GM21825 (cell line): ENCODE results near the gene VSTM2B.
A peak's percentile ranks its signal among the peaks of the same experiment; 100 is the strongest.

Source experiments
- ATAC-seq: cut with Tn5 transposase; IDR thresholded peaks from one replicate; pipeline ENCODE4 v1.9.1; 2021; ENCODE audit warnings: mild to moderate bottlenecking, moderate library complexity; ENCODE audit not compliant: unreplicated experiment

Gene VSTM2B

GRCh38 chr19:29515233-29515619 lies 10.6 kb upstream of the VSTM2B start:
- ATAC-seq: no peak

- ATAC-seq: no peak
Observed at GRCh38 chr19:29515706-29516357, 10.0 kb upstream of the VSTM2B start.

- no peak for ATAC-seq
Observed at GRCh38 chr19:29516358-29516725, 9.5 kb upstream of the VSTM2B start.

- no peak for ATAC-seq
Observed at GRCh38 chr19:29516821-29517395, 8.9 kb upstream of the VSTM2B start.

GRCh38 chr19:29517412-29517811 lies 8.4 kb upstream of the VSTM2B start:
- ATAC-seq: no peak

GRCh38 chr19:29517946-29518345 lies 7.8 kb upstream of the VSTM2B start:
- no peak for ATAC-seq

GRCh38 chr19:29519146-29519545 lies 6.6 kb upstream of the VSTM2B start:
- ATAC-seq: no peak

- no peak for ATAC-seq
Observed at GRCh38 chr19:29519931-29520330, 5.9 kb upstream of the VSTM2B start.

- ATAC-seq: no peak
Observed at GRCh38 chr19:29520390-29520789, 5.4 kb upstream of the VSTM2B start.

GRCh38 chr19:29521291-29522075 lies 4.3 kb upstream of the VSTM2B start:
- no peak for ATAC-seq

GRCh38 chr19:29523568-29523967 lies 2.2 kb upstream of the VSTM2B start:
- ATAC-seq: no peak

GRCh38 chr19:29524201-29524911 lies 1.4 kb upstream of the VSTM2B start:
- no peak for ATAC-seq

GRCh38 chr19:29524912-29525831 lies 622 bp upstream of the VSTM2B start:
- no peak for ATAC-seq

GRCh38 chr19:29526730-29527499 lies 1.1 kb downstream of the VSTM2B start:
- no peak for ATAC-seq

- no peak for ATAC-seq
Observed at GRCh38 chr19:29527500-29528328, 1.9 kb downstream of the VSTM2B start.

GRCh38 chr19:29528350-29528945 lies 2.7 kb downstream of the VSTM2B start:
- ATAC-seq: peak; percentile 51

GRCh38 chr19:29528946-29529645 lies 3.3 kb downstream of the VSTM2B start:
- ATAC-seq: no peak
